BE2C (cell line): ENCODE data around the gene FOXF2.

Source experiments
- DNase-seq: peaks from one replicate; pipeline ENCODE4 v3.0.0-alpha.2; 2020
- H3K27me3 ChIP-seq: fragments of 250-450 bp; sonication (Bioruptor Pico); 2 replicates; pipeline ENCODE4 v1.5.1; 2020; ENCODE audit warnings: mild to moderate bottlenecking
- H3K36me3 ChIP-seq: fragments of 250-450 bp; sonication (Bioruptor Pico); 2 replicates; pipeline ENCODE4 v1.5.1; 2020; ENCODE audit warnings: mild to moderate bottlenecking
- H3K4me1 ChIP-seq: fragments of 250-450 bp; sonication (Bioruptor Pico); 2 replicates; pipeline ENCODE4 v1.5.1; 2020
- H3K4me3 ChIP-seq: 2 replicates; pipeline ENCODE4 v1.5.1; 2011; ENCODE audit warnings: low read depth, low read length
- H3K9me3 ChIP-seq: fragments of 250-450 bp; sonication (Bioruptor Pico); 2 replicates; pipeline ENCODE4 v1.5.1; 2020
- TF ChIP-seq, protein P1 (sequence below): IDR thresholded peaks from 2 replicates; pipeline ENCODE4 v1.5.1; 2012; ENCODE audit warnings: mild to moderate bottlenecking, low read depth, low read length

The FOXF2 gene

DNA sequence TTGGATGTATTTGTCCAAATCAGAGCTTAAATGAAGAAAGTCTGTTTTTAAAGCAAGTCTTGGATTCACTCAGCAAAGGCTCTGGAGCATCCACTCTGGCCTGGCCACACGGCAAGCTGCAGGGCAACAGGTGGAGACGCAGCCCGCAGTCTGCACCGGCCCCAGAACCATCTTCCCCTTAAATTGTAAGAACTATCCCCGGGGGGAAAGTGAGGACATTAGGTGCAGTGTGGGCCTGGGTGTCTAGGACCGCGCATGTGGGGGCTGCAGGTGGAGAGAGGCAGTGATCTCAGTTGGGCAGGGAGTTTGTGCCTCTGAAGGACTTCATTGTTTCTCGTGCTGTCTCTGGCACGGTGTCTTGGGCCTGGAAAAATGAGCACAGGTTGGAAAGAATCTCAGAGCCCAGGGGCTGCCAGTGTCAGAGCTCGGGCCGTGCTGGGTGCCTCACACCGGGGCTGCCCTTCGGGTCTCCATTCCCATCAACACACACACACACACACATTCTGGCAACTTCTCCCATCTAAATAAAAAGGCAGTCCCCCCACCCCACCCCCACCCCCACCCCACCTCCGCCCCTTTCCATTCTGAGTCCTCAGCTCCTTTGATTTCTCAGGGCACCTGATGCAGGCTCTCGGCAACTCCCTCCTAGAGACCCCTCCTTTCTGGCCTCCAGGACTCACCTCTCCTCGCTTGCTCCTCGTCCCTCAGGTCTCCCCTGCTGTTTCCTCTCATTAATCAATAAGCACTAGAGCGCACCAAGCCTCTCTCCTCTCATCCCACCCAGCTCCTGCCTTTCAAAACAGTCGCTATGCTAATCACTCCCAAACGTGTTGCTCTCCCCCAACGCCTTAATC is 48.4 kb downstream of the FOXF2 start:
- Histone ChIP-seq H3K36me3 (no peaks in the 10 kb centered on the region), H3K27me3 (peaks cover 47% of the 10 kb centered on the region), H3K4me1 (no peaks in the 10 kb centered on the region), H3K9me3 (no peaks in the 10 kb centered on the region), H3K4me3 (no peak overlapping the region)
- TF ChIP-seq, protein P1, sequence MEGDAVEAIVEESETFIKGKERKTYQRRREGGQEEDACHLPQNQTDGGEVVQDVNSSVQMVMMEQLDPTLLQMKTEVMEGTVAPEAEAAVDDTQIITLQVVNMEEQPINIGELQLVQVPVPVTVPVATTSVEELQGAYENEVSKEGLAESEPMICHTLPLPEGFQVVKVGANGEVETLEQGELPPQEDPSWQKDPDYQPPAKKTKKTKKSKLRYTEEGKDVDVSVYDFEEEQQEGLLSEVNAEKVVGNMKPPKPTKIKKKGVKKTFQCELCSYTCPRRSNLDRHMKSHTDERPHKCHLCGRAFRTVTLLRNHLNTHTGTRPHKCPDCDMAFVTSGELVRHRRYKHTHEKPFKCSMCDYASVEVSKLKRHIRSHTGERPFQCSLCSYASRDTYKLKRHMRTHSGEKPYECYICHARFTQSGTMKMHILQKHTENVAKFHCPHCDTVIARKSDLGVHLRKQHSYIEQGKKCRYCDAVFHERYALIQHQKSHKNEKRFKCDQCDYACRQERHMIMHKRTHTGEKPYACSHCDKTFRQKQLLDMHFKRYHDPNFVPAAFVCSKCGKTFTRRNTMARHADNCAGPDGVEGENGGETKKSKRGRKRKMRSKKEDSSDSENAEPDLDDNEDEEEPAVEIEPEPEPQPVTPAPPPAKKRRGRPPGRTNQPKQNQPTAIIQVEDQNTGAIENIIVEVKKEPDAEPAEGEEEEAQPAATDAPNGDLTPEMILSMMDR = no peak
- DNase-seq = no peak

- DNase-seq = no peak
- TF ChIP-seq, protein P1 = no peak
- no peak overlapping the region for H3K4me3 ChIP-seq
Observed at GRCh38 chr6:1438471-1438881, 49.1 kb downstream of the FOXF2 start.

DNA sequence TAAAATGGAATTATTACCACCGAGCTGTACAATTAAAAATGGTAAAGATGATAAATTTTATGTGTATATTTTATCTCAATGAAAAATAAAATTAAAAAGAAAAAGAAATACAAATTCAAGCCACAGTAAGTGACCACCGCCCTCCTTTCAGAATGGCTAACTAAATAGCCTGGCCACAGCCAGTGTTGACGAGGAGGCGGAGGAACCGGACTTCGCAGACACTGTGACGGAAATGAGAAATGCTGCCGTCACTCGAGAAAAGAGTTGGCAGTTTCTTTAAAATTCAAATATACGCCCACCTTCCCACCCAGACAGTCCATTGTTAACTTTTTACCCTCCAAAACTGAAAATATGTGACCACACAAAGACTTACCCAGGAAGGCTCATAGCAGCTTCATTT is 50.0 kb downstream of the FOXF2 start:
- Histone ChIP-seq H3K4me3 (no peak overlapping the region), H3K36me3 (no peaks in the 10 kb centered on the region), H3K9me3 (no peaks in the 10 kb centered on the region), H3K4me1 (no peaks in the 10 kb centered on the region), H3K27me3 (peaks cover 47% of the 10 kb centered on the region)
- TF ChIP-seq, protein P1 = no peak
- no peak for DNase-seq

More at GRCh38 chr6:1438471-1438881, 49.1 kb downstream of the FOXF2 start:
- Histone ChIP-seq H3K9me3 (no peaks in the 10 kb centered on the region), H3K4me1 (no peaks in the 10 kb centered on the region), H3K36me3 (no peaks in the 10 kb centered on the region), H3K27me3 (peaks cover 47% of the 10 kb centered on the region)

GRCh38 chr6:1442929-1443328 is 53.6 kb downstream of the FOXF2 start:
- no peak for DNase-seq
- TF ChIP-seq, protein P1 = no peak
- H3K4me1 ChIP-seq = no peaks in the 10 kb centered on the region

More at GRCh38 chr6:1442929-1443328, 53.6 kb downstream of the FOXF2 start:
- no peak overlapping the region for H3K4me3 ChIP-seq
- H3K36me3 ChIP-seq = no peaks in the 10 kb centered on the region
- H3K9me3 ChIP-seq = no peaks in the 10 kb centered on the region
- H3K27me3 ChIP-seq = peaks cover 30% of the 10 kb centered on the region
